NCI-H2107 (cell line): Measurements from ENCODE around the gene PARM1.

ENCODE experiments used
- DNase-seq: peaks from one replicate; lab custom pipeline; 2025; lab: John Stamatoyannopoulos, UW

Gene PARM1

DNA sequence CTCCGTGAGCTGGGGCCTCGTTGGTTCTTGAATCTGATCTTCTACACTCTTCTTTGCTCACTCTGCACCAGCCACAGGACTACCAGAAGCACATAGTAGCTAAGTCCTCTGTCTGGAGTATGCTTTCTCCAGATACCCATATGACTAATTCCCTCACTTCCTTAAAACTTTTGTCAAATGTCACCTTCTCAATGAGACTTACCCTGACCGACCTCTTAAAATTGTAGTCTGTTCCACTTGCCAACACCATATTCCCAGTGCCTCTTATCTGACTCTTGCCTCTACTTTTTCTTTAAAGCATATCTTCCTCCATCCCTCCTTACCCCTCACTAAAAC lies 10.0 kb downstream of the PARM1 start:
- no peak for DNase-seq

DNA sequence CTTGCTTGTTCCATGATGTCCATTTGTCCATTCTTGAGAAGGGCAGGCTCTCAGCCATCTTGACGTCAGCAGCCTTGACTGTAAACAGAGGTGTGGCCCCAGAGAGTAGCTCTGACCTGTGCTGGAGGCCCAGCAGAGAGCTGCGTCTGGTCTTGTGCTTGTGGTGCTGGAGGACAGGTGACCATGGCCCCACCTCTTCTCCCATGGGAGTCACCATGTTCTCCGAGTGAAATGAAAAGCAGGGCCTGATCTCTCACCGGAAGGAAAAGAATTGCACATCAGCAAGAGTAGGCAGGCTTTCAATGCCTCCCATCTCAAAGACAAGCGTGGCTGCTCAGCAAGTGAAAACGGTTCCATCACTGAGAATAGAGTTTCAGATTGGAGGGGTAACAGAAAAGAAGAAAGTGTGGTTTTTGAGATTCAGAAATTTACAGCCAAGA lies 11.5 kb downstream of the PARM1 start:
- DNase-seq, result no peak

- no peak for DNase-seq
These were observed 13.3 kb downstream of the PARM1 start for GRCh38 chr4:74946196-74946595.

- no peak for DNase-seq
These were observed 14.9 kb downstream of the PARM1 start for GRCh38 chr4:74947798-74948197.

GRCh38 chr4:74948236-74948635 lies 15.3 kb downstream of the PARM1 start:
- no peak for DNase-seq

GRCh38 chr4:74950200-74950599 lies 17.3 kb downstream of the PARM1 start:
- no peak for DNase-seq

DNA sequence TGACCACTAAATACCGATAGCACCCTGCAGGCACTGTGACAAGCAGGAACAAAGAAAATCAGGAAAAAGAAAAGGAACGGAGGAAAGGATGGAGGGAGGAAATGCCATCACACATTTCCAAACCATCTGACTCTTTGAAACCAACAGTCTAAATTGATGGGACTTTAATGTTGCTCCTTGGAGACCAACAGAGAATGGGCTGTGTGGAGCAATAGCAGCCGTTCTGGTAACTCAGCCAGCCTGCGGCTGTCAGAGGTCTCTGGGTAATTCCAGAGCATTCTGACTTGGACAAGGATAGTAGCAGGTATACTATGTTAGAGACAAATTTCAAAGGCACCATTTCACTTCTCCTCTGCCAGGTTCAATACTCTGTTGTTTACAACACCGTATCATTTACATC lies 18.0 kb downstream of the PARM1 start:
- no peak for DNase-seq

DNA sequence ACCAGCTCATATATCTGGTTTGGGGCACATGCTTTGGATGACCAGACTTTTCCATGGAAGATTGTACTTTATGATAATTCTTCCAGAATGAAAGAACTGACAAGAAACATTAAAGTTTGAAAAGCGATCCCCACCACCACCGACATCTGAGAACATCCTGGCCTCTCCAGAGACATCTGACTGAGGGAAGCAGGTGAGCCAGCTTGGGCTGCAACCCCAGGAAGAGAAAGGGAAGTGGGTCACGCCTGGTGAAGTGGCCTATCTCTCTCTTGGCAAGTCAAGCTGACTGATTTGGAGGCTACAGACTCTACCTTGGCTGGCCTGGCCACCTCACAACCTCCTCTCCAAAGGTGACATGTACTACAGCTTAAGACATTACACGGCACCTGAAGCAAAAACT lies 20.7 kb downstream of the PARM1 start:
- no peak for DNase-seq

DNA sequence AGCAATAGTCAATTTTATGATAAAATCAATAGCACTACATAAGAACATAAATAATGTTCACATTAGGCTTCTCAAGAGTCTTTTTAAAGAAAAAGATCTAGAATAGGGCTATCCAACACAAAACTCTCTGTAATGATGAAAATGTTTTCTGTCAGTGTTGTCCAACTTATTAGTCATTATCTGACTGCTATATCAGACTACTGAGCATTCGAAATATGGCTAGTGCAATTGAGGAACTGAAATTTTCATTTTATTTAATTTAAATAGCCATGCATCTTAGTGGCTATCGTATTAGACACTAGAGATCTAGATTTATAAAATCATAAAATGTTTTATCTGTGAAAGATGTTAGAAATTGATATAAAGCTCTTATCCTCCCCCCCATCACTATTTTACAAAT lies 26.0 kb downstream of the PARM1 start:
- DNase-seq, result no peak

DNA sequence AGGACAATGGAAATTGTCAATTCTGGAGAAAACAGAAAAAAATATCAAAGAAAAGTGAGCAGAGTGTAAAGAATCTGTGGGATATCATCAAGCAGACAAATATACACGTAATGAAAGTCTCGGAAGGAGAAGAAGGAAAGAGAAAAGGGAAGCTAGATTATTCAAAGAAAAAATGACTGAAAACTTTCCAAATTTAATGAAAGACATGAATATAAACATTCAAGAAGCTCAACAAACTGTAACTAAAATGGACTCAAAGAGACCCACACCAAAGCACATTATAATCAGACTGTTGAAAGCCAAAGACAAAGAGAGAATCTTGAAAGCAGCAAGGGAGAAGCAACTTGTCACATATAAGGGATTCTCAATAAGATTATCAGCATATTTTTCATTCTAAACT lies 28.3 kb downstream of the PARM1 start:
- DNase-seq, result no peak

GRCh38 chr4:74962584-74962983 lies 29.7 kb downstream of the PARM1 start:
- no peak for DNase-seq

- DNase-seq, result no peak
These were observed 31.4 kb downstream of the PARM1 start for GRCh38 chr4:74964311-74964710.

- no peak for DNase-seq
These were observed 34.4 kb downstream of the PARM1 start for GRCh38 chr4:74967324-74967723.

DNA sequence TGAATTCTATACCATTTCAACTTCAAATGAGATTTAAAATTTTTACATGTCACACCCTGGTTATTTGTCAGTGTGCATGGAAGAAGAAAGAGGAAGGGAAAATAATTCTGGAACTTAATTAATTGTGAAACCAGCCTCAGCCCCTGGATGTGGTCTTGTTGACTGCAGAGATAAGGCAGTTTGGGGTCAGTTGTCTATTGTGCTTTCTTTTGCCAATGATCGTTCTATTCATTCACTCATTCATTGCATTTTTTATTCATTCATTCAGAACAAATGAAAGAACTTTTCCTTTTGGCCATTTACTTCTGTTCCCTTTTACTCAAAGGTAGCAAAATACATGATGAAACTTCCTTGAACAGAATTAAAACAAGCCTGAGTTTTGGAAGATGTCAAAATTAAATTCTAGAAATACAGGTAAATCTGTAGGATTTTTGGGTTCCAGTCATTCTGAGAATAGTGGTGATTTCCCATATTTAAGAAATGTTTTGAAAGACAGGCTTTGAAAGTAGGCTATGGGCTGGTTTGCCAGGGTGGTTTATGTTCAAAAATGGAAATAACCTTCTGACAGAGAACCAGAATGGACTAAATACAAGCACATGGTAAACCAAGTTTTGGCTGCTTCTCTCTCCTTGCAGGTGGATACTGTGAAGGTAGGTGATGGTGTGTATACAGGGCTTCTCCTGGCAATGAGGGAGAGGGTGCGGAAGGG lies 35.7 kb downstream of the PARM1 start:
- no peak for DNase-seq

DNA sequence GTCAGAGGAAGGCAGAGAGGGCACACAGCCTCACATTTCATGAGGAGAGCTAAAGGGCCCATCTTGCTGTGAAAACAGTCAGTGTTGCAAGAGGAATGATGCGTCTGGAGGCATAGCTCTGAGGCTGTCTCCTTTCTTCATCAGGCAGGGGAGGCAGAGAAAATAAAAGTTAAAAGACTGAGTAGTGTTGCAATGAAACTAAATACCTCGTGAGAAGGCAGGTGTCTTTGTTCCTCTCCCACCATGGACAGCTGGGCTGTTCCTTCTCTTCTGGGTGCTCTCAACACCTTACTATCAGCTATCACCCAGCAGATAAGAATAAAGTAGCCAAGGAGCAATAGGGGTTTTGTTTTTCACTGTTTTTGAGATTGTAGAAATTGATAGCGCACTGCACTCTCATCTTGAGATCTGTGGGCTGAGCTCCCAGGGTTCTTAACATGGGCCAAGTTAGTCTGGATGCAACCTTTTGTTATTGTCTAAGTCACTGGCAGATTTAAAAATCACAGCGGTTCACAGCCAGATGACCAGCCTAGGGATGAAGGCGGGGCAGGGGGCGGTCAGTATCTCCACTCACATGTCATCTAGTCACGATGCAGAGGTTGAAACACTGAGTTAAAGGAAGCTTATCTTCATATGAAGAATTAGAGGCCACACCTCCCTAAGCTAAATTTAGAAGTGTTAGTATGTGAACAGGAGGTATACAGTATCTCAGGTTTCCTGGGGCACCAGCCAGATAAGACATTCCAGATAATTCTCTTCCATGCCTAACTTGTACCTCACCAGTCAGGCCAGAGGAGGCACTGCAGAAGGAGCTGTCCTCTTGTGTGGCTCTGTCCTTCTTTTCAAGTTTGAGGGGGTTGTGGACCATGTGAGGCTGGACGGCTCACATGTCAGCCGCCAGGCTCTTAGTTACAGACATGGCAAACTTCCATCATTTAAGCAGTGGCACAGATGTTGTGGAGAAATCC lies 36.9 kb downstream of the PARM1 start:
- DNase-seq, result no peak

DNA sequence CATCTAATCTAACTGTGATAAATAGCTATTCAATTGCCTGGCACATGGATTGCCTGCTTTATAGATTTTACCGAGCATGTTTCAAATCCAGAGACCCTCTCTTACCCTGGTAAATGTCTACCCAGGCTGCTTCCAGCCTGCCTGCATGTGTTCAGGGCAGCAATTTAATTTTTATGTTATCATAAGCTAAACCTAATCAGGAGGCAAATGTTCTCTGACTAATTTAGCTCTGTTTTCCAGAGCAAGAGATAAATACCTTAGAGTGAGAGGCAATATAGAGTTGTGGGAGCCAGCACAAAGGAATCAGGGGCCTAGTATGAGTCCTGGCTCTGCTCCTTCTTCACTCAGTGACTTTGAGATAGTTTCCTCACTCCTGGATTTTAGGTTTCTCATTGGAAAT lies 37.7 kb downstream of the PARM1 start:
- DNase-seq, result no peak

DNA sequence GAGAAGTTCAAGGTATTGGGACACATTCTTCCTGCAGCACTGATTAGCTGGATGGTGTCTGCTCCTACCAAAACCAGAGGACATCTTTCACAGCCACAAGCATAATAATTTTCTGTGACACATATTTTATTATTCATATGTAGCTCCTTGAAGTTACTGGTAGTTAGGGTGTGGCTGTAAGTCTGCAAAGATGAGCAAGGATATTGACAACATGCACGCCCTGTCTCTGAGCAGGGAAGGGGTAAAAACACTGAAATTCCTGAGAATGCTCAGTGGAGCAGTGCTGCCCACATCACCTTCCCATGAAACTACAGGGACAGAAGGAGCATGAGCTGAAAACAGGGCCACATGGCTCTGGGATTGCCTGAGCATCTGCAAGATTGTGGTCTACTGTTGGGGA lies 38.9 kb downstream of the PARM1 start:
- no peak for DNase-seq

GRCh38 chr4:74975082-74975481 lies 42.2 kb downstream of the PARM1 start:
- no peak for DNase-seq

DNA sequence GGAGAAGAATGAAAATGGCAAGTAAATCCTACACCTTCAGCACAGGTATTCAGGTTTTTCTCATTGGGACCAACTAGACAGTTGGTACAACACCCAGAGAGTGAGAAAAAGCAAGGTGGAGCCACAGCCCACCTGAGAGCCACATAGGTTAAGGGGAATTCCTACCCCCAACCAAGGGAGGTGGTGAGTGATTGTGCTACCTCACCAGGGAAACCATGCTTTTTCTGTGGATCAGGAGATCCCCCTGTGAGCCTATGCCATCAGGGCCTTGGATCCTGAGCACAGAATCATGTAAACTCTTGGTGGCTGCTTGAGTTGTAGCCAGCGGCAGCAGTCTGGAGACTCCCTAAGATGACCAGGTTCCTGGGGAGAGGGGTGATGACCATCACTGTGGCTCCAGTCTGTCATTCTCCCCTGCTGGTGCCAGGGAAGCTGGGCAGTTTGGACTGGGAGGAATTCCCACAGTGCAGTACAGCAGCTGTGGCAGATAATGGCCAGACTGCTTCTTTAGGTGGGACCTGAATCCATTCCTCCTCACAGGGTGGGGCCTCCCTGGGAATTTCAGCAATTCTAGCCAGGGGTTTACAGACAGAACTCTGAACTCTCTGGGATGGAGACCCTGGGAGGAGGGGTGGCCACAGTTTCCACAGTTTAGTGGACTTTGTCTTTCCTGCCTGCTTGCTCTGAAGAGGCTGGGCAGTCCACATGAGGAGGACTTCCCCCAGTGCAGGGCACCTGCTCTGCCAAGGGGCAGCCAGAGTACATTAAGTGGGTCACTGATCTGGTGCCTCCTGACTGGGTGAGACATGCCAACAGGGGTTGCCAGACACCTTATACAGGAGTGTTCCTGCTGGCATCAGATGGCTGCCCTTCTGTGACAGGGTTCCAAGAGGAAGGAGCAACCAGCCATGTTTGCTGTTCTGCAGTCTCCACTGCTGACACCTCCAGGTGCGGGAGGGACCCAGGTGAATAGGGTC lies 43.2 kb downstream of the PARM1 start:
- DNase-seq, result no peak

DNA sequence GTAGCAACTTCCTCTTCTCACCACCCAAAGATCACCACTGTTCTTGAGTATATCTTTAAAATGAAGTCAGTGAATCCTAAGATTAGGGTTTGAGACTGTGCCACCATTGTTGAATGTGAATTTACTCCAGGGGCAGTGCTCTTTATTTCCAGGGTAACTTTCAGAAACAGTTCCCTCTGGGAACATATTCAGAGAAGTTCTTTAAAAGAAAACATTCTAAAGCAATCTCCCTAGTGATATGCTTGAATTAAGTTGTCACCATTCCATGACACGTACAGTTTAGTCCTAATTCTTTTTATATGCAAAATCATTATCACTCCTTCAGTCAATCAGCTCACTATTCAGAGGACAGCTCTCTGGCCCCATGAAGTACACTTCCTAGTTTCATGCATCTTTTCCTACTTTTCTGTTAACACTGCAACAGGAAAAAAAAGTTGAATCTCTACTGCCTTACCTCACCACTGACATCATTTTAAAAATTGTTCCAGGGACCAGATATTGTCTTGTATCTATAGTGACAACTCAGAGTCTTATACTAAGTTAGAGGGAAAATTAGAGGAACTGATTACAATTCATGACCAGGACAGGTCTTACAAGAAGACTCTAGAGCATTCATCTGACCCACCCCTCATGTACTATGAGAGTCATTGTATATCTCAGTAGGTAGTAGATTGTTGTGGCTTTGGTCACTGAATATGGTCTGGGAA lies 49.8 kb downstream of the PARM1 start:
- DNase-seq, result no peak

DNA sequence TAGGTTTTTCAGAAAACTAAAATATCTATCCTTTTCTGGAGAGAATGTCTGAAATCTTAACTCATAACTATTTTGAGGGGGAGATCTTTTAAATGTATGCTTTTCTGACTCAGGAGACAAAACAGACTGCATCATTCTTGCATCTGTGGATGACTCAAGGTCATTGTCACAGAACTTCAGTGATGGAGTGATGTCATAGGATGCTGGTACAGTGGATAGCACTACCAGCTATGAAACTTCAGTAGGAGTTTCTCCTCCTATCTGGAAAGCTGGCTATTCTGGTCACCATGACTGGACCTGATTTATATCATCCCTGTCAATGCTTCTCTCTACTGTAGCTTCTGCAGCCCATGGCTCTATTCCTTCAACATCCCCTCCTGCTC lies 50.3 kb downstream of the PARM1 start:
- DNase-seq, result no peak
